HG02885 (cell line): Measurements from ENCODE around the gene AKR1C8.
"Not testable (repeated sequence)": the region's sequence is repeated elsewhere in the genome, so short reads cannot be mapped to it uniquely, and the experiment has no call there.

Experiments
- ATAC-seq: cut with Tn5 transposase; IDR thresholded peaks from one replicate; pipeline ENCODE4 v1.9.1; 2021; ENCODE audit warnings: mild to moderate bottlenecking; ENCODE audit not compliant: unreplicated experiment, poor library complexity

The AKR1C8 gene

GRCh38 chr10:5175581-5175980 is 9.4 kb downstream of the AKR1C8 start:
- ATAC-seq = not testable (repeated sequence)

GRCh38 chr10:5168897-5169420 is 16.0 kb downstream of the AKR1C8 start:
- ATAC-seq = no peak

- ATAC-seq = no peak
Observed at GRCh38 chr10:5165738-5166137, 19.2 kb downstream of the AKR1C8 start.

GRCh38 chr10:5163487-5163886 is 21.5 kb downstream of the AKR1C8 start:
- ATAC-seq = no peak

- ATAC-seq = no peak
Observed at GRCh38 chr10:5159126-5159525, 25.8 kb downstream of the AKR1C8 start.

- no peak for ATAC-seq
Observed at GRCh38 chr10:5157501-5157900, 27.4 kb downstream of the AKR1C8 start.

GRCh38 chr10:5155951-5156350 is 29.0 kb downstream of the AKR1C8 start:
- no peak for ATAC-seq

- ATAC-seq = no peak
Observed at GRCh38 chr10:5151076-5151475, 33.9 kb downstream of the AKR1C8 start.

- no peak for ATAC-seq
Observed at GRCh38 chr10:5148678-5149032, 36.3 kb downstream of the AKR1C8 start.

GRCh38 chr10:5147981-5148677 is 36.8 kb downstream of the AKR1C8 start:
- no peak for ATAC-seq

- no peak for ATAC-seq
Observed at GRCh38 chr10:5147255-5147980, 37.5 kb downstream of the AKR1C8 start.

GRCh38 chr10:5146920-5147254 is 38.1 kb downstream of the AKR1C8 start:
- no peak for ATAC-seq

- no peak for ATAC-seq
Observed at GRCh38 chr10:5143137-5143536, 41.8 kb downstream of the AKR1C8 start.

- ATAC-seq = no peak
Observed at GRCh38 chr10:5142199-5142598, 42.8 kb downstream of the AKR1C8 start.

- ATAC-seq = not testable (repeated sequence)
Observed at GRCh38 chr10:5137699-5138098, 47.3 kb downstream of the AKR1C8 start.

- no peak for ATAC-seq
Observed at GRCh38 chr10:5136468-5137087, 48.4 kb downstream of the AKR1C8 start.

- ATAC-seq = no peak
Observed at GRCh38 chr10:5135581-5135980, 49.4 kb downstream of the AKR1C8 start.

GRCh38 chr10:5125315-5126044 is 59.5 kb downstream of the AKR1C8 start:
- no peak for ATAC-seq

- no peak for ATAC-seq
Observed at GRCh38 chr10:5123886-5124285, 61.1 kb downstream of the AKR1C8 start.

- ATAC-seq = not testable (repeated sequence)
Observed at GRCh38 chr10:5119997-5120396, 65.0 kb downstream of the AKR1C8 start.

GRCh38 chr10:5117026-5117425 is 67.9 kb downstream of the AKR1C8 start:
- no peak for ATAC-seq
